GM10266 (cell line): Measurements from ENCODE around the gene DSP.

Experiments used
- DNase-seq: peaks from one replicate; pipeline ENCODE4 v3.0.0; 2012; ENCODE audit errors: extremely low spot score
- CTCF ChIP-seq: IDR thresholded peaks from 2 replicates; pipeline ENCODE4 v1.5.1; 2012; ENCODE audit warnings: mild to moderate bottlenecking, low read depth; ENCODE audit not compliant: control insufficient read depth, insufficient read depth; ENCODE audit errors: missing control alignments

Gene DSP

GRCh38 chr6:7541175-7542064, at the start of gene DSP:
DSP (plus strand) TSS chr6:7541671; CDS start chr6:7541916, 245 bp downstream.
- DNase-seq, result peak; percentile 49
- TF ChIP-seq CTCF, result no peak

- no peak for TF ChIP-seq CTCF
- DNase-seq, result no peak
Measured at GRCh38 chr6:7493866-7494265, 47.6 kb upstream of the DSP start.

- no peak for DNase-seq
- no peak for TF ChIP-seq CTCF
Measured at GRCh38 chr6:7494638-7495037, 46.8 kb upstream of the DSP start.

- DNase-seq, result no peak
- no peak for TF ChIP-seq CTCF
Measured at GRCh38 chr6:7496266-7496875, 45.1 kb upstream of the DSP start.

GRCh38 chr6:7500752-7501282, 40.7 kb upstream of the DSP start:
- DNase-seq, result no peak
- TF ChIP-seq CTCF, result no peak

- no peak for TF ChIP-seq CTCF
- DNase-seq, result no peak
Measured at GRCh38 chr6:7502743-7503142, 38.7 kb upstream of the DSP start.

- TF ChIP-seq CTCF, result no peak
- no peak for DNase-seq
Measured at GRCh38 chr6:7504041-7504440, 37.4 kb upstream of the DSP start.
